HG03060 (cell line): ENCODE measurements around the gene FNBP1.

ENCODE experiments used
- ATAC-seq: cut with Tn5 transposase; IDR thresholded peaks from one replicate; pipeline ENCODE4 v1.9.1; 2021; ENCODE audit warnings: low read depth, moderate number of reproducible peaks; ENCODE audit not compliant: unreplicated experiment

FNBP1 gene

DNA sequence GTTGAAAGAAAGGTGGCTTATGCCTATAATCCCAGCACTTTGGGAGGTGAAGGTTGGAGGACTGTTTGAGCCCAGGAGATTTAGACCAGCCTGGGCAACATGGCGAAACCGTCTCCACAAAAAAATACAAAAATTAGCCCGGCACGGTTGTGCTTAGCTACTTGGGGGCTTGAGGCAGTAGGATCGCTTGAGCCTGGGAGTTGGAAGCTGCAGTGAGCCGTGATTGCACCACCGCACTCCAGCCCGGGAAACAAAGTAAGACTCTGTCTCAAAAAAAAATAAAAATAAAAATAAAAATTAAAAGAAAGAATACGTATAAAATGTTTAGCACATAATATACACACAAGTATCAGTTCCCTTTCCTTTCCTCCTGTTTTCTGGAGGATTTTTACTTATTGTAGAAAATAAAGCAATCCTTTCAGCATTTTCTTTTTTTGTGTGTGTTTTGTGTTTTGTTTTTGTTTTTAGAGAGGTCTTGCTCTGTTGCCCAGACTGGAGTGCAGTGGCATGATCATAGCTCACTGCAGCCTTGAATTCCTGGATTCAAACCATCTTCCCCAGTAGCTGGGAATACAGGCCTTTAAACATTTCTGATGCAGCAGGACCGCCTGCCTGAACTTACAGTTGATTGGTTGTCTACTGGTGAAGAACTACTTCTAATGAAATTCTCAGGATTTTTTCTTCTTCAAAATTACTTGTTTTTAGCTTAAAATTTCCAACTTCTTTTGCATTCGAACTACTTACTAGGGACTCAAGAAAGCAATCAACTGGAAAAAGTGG lies 6.6 kb upstream of the FNBP1 start:
- no peak for ATAC-seq

DNA sequence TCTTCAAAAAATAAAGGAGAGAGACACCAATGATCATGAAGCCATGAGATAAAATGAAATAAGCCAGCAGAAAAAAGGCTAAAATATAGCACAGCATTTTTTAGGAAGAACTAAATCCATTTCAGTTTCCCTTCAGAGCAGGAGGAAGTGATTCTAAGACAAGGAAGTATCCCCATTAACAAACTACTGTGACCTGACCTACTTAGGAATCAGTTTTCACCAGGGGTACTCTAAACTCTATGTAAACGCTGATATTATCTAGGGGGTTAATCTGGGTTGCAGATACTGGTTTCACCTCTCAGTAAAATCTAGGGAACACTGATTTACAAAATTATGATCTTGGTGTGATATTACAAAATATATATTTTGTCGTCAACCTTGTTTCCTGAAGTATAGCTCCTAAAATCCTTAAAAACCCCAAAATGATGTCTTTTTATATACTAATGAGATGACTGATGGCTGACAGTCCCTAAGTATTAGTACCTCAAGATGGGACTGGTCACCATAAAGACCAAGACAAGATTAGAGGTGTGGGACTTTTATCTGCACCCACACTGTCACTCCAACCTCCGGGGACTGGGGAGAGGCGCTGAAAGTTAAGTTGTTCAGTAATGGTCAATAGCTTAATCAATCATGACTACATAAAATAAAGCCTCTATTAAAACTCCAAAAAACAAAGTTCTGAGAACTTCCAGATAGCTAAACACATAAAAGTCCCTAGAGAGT lies 2.9 kb upstream of the FNBP1 start:
- no peak for ATAC-seq

DNA sequence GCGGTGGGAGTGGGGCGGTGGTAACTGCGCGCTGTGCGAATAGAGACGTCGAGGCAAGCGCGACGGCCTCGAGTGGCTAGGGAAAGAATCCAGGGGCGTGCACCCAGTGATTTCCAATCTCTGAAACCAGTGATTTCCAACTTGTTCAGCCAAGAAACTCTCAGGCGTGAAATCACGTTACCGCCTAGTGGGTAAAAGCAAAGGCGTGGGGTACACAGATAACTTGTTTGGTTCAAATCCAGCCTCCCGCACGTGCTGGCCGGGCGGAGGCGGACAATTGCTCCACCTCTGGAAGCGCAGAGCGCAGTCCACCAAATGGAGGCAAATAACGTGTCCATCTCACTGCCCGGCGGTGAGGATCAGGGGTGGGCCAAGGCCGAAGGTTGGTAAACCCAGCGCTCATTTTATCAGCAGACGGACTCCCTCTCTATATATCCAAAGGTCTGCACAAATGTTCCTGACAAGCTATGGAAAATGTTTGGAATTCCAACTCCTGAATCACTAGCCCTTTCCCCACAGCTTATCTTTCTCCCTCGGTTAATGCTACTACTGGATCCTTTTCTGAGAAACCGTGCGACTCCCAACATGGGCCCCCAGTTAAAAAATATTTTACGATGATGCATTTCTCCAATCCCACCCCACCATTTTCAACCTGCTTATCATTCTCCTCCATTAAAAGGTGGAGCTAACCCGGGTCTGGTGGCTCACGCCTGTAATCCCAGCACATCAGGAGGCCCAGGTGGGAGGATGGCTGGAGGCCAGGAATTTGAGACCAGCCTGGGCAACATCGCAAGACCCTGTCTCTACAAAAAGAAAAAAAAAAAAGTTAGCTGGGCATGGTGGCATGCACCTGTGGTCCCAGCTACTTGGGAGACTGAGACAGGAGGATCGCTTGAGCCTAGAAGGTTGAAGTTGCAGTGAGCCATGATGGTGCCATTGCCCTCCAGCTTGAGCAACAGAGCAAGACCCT lies 950 bp upstream of the FNBP1 start:
- no peak for ATAC-seq

DNA sequence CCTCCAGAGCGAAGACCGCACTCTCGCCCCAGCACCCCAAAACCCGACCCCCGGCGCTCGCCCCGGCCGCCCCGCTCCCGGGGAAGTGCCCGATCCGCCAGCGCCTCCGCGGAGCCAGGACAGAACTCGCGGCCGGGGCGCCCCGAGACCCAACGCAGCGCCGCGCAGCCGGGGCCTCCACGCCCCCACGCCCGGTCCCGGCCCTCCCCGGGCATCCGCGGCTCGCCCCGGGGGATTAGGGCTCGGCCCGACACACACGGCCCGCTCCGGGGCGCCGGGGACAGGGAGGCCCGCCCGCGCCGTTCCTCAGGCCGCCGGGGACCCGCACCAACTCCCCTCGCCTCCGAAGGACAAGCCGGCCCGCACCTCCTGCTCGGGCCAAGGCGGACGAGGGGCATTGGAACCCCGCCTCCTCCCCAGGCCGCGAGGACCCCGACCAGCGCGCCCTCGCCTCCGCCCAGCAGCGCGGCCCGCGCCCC lies 544 bp downstream of the FNBP1 start:
- ATAC-seq: no peak

DNA sequence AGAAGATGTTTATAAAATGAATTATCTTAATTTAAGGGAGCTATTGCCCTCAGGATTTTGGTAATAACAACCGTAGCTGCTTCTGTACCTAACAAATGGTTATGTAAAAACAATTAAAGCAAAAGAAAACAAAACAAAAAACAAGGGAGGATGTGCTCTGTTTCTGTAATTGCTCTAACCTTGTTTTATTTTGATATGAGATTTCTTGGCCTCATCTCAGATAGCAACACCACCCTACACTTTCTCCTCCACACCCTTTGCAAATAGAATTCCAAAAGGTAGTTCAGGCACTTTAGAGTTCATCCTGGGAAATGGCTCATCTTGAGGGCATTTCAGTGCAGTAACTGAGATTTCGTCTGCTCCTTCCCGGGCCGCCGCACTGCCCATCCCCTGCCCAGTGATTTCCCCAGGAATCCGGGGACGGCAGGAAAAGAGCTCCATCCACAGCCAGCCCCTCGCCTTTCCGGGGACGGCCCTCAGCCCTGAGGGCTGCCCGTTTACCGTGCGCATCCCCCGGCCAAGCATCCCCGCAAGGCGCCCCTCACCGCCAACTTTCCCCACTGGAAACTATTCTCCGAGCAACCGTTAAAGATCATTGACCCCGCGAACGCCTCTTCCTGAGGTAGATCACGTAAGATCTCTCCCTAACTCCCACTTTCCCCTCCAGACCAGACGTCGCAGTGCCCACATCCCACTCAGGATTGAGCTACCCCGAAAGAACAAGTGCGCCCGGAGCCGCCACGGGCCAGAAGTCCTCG lies 1.2 kb downstream of the FNBP1 start:
- ATAC-seq: no peak

DNA sequence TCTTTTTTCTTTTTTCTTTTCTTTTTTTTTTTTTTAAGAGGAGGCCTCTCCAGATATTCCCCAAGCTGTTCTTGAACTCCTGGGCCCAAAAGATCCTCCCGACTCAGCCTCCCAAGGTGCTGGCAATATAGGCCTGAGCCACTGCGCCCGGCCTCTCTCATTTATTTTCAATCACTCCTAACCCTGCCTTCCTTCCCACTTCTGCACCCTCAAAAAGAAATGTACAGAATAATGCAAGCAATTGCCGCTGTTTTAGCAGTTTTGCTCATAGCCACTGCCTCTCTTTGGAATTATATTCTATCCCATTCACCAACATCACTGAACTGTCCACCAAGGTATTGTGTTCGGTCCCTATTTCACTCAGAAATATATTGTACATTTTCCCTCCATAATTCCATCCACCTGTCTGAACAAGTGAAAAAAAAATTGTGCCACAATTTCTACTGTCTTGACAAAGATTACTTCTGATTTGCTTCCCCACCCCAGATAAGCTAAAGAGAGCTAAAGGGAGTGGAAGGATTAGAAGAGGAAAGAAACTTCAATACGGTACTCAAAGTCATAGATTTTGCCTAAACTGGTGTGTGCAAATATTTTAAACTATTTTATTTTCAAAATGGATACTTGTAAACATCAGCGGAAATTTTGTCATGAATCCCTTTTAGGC lies 1.9 kb downstream of the FNBP1 start:
- ATAC-seq: no peak

DNA sequence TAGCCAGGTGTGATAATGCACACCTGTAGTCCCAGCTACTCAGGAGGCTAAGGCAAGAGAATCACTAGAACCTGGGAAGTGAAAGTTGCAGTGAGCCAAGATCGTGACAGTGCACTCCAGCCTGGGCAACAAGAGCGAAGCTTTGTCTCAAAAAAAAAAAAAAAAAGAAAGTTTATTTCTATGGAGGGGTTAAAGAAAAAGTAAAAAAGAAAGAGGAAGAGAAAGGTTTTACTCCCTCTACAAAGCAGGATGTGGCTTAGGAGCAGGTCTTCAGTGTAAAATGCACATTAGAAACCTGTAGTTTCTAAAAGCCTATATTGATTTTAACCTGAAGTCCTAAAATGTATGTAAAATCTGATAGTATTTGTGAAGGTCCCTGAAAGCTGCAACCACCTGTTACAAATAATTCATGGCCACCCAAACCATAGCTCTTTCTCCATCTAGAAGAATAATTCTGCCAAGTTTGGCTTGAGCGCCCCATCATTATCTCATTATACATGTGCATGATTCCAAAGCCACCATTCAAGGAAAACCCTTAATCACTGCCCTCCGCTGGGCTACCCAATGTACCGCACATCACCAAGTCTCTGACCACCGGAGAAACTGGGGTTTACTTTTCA lies 3.4 kb downstream of the FNBP1 start:
- ATAC-seq: no peak

DNA sequence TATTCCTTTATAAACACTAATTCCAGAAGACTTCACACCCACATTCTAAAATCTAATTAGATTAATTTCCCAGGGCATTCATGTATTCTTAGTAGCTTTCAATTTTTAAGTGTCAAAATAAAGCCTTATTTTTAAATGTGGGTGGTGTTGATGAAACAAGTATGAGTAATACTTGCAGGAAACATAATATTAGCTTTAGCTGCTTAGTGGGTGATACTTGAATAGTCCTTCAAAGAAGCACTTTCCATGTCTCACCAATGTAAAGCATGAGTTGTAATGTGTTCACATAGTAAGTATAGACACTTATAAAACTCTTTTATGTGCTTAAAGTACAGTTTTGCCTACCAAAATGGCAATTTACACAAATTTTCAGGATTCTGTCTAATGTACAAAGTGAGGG lies 6.9 kb downstream of the FNBP1 start:
- no peak for ATAC-seq

DNA sequence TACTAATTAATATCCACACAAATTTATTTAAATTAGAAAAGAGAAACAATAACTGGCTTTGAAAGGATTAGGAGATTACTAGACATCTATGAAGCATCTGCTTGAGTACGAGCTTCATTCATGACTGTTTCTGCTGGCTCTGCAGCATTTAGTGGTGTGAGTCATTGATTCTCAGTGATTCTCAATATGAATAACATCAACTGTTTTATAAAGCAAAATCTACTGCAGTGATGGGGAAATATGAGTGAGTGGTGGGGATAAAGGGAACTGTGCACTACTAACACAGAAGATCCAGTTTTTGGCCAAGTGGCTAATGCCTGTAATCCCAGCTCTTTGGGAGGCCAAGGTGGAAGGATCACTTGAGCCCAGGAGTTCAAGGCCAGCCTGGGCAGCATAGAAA lies 8.4 kb downstream of the FNBP1 start:
- no peak for ATAC-seq

DNA sequence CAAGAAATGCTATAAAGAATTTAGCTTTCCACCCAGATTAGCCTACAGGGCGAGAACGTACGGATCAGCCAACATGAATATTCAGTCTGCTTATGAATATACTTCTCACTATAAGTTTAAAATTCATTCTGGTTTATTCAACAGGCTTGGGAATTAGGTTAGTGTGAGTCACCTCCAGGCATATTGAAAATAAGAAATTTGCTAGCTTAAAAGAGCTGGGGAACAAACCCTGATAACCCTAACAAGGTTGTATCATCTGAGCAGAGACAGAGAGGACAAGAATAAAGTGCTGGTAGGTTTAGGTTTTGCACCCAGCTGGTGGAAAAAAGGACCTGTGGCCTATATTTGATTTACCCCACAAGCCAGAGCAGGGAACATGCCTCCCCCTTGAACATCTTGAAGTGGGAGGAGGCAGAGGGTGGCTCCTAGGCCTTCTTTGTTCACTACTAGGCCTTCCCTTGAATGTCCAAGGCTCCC lies 12.3 kb downstream of the FNBP1 start:
- no peak for ATAC-seq

DNA sequence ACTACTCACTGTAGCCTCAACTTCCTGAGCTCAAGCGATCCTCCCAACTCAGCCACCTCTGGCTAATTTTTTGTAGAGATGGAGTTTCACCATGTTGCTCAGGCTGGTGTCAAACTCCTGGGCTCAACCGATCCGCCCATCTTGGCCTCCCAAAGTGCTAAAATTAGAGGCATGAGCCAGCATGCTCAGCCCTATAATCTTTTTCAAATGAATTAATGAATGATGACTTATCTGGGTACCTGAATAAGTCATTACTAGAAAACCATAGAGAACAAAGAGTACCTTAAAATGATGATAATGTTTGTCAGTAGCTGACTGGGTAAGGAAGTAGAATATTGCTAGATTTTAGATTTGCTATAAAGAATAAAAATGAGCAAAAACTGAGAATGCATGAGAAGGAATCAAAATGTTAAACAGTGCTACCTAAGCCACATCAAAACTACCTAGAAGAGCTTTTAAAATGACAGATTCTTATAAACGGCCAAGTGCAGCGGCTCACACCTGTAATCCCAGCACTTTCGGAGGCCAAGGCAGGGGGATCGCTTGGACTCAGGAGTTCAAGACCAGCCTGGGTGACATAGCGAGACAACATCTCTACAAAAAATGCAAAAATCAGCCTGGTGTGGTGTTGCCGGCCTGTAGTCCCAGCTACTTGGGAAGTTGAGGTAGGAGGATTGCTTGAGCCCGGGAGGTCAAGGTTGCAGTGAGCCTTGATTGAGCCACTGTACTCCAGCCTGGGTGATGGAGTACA lies 13.6 kb downstream of the FNBP1 start:
- no peak for ATAC-seq

DNA sequence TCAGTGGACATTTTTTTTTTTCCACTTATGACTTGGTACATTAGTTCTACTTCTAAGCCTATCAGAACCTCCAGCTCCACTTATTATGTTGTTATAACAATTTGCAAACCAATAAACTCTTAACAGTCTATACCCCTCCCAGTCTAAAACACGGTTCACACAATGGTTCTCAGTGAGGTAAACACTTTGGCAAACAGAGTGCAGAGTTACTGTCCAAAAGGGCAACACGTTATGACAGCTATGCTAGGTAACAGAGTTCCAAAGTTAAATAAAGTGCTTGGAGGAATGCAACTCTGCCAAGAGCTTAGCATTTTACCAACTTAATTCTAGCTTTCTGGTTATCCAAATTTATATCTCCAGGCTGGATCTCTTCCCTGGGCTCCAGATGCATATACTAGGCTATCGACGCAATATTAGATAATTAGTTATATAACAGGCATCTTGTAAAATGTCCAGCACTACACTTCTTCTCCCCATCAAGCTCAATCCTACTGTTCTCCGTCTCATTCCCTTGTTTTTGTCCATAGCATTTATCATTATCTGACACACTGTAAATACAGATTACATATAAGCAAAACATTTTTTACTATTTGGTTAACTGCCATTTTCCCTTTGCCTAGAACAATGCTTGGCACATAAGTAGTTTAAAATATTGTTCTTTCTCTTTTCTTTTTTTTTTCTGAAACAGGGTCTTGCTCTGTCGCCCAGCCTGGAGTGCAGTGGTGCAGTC lies 14.3 kb downstream of the FNBP1 start:
- no peak for ATAC-seq

DNA sequence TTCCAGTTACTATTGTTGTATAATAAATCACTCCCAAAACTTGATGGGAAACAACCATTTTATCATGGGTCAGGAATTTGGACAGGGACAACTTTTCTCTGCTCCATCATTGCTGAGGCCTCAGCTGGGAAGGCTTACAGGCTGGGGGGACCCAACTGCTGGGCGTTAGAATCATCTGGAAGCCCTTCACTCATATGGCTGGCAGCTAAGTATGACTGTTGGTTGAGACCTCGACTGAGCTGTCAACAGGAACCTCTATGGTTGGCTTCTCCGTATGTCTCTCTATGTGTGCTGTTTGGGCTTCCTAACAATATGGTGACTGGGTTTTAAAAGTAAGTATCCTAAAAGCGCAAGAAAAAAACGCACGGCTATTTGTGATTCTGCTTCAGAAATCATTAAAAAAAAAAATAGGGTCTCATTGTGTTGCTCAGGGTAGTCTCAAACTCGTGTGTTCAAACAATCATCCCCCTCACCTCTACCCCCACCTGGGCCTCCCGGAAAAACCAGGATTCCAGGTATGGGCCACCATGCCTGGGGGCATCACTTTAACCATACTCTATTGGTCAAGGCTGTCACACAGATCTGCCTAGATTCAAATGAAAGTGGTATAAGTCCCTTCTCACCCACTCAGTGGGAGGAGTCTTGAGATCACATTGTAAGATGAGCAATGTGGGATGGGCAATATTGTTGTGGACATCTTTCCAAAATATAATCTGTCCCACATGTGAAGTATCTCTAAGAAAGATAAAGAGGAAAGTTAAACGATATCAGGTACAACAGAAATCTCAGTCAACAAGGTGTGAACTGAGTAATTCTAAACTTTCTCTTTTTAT lies 15.2 kb downstream of the FNBP1 start:
- no peak for ATAC-seq

DNA sequence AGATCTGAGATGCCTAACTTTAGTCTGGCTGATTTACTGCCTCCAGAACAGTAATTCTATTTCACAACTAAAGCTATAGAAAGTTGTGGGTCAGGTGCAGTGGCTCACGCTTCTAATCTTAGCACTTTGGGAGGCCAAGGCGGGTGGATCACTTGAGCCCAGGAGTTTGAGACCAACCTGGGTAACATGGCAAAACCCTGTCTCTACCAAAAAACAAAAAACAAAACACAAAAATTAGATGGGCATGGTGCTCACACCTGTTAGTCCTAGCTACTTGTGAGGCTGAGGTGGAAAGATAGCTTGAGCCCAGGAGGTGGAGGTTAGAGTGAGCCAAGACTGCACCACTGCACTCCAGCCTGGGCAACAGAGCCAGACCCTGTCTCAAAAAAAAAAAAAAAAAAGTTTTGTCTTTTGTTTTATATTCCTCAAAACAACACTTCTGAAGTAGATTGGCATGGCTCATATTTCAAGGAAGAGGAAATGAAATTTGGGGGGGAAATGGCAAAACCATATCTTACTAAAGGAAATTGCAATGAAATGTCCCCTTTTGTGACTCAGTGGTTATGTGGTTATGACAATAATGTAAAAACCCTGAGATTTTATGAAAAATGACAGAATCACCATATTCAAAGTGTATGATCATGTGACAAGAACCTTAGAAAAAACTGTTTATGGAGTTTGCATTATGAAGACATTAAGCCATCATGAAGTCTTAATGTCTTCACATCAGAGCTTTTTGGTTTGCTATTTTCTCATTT lies 16.2 kb downstream of the FNBP1 start:
- no peak for ATAC-seq

DNA sequence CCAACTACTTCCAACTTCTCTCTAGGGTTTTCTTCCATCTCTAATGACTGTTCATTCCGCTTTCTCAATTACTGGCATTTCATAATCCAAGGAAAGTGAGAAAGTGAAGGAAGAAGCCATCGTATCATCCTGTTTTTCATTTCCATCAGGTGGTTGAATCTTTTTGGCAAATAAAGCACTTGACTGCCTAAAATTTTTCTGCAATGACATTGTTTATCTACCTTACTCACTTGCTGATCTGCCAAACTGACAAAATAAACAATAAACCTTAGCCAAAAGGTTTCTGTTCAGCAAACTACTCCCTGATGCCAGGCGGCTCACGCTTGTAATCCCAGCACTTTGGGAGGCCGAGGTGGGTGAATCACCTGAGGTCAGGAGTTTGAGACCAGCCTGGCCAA lies 18.4 kb downstream of the FNBP1 start:
- ATAC-seq: no peak

DNA sequence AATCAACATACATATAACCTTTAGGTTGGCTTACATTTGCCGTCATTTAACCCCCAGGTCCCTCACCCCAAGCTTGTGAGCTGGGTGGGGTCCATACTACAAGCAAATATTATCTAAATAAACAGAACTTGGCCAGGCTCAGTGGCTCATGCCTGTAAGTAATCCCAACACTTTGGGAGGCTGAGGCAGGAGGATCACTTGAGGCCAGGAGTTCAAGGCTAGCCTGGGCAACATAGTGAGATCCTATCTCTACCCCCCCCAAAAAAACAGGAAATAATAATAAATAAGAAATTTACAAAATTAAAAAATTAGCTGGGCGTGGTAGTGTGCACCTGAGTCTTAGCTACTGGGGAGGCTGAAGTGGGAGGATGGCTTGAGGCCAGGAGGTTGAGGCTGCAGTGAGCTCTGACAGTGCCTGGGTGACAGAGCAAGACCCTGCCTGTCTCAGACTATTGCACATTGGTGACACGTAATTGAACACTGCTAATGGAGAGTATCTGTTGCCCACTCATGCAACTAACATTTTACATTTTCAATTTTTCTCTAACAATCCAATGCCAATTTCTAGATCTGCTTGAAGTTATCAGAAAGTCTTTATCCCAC lies 18.9 kb downstream of the FNBP1 start:
- no peak for ATAC-seq
